ENCODE measurements around the gene TMEM120B. TPM values are rescaled to one million over a fixed set of nuclear protein-coding genes. Genes with fewer than 3 reads are reported as not detected.

TMEM120B gene
- total RNA-seq, 1 experiment from 2014 or later: 6.6 TPM

GRCh38 chr12:121811434-121812319 lies 99.1 kb downstream of the TMEM120B start:
- H3K9me3 ChIP-seq: no peaks in the 10 kb centered on the region
- peak; percentile 72 for DNase-seq
- peaks cover 76% of the 10 kb centered on the region for H3K36me3 ChIP-seq
- H3K27me3 ChIP-seq: no peaks in the 10 kb centered on the region
- H3K4me3 ChIP-seq: peak overlapping the region; percentile 23

- peaks cover 76% of the 10 kb centered on the region for H3K36me3 ChIP-seq
- no peaks in the 10 kb centered on the region for H3K27me3 ChIP-seq
- H3K9me3 ChIP-seq: no peaks in the 10 kb centered on the region
- H3K4me3 ChIP-seq: peak overlapping the region; percentile 23
- no peak for DNase-seq
These were observed 99.8 kb downstream of the TMEM120B start for GRCh38 chr12:121812320-121812871.

GRCh38 chr12:121812921-121813896 lies 100.7 kb downstream of the TMEM120B start:
- H3K9me3 ChIP-seq: no peaks in the 10 kb centered on the region
- DNase-seq: no peak
- H3K4me3 ChIP-seq: no peak overlapping the region
- peaks cover 78% of the 10 kb centered on the region for H3K36me3 ChIP-seq
- H3K27me3 ChIP-seq: no peaks in the 10 kb centered on the region

- H3K36me3 ChIP-seq: peaks cover 75% of the 10 kb centered on the region
- no peaks in the 10 kb centered on the region for H3K27me3 ChIP-seq
- no peak overlapping the region for H3K4me3 ChIP-seq
- DNase-seq: no peak
- H3K9me3 ChIP-seq: no peaks in the 10 kb centered on the region
These were observed 101.4 kb downstream of the TMEM120B start for GRCh38 chr12:121813951-121814350.

DNA sequence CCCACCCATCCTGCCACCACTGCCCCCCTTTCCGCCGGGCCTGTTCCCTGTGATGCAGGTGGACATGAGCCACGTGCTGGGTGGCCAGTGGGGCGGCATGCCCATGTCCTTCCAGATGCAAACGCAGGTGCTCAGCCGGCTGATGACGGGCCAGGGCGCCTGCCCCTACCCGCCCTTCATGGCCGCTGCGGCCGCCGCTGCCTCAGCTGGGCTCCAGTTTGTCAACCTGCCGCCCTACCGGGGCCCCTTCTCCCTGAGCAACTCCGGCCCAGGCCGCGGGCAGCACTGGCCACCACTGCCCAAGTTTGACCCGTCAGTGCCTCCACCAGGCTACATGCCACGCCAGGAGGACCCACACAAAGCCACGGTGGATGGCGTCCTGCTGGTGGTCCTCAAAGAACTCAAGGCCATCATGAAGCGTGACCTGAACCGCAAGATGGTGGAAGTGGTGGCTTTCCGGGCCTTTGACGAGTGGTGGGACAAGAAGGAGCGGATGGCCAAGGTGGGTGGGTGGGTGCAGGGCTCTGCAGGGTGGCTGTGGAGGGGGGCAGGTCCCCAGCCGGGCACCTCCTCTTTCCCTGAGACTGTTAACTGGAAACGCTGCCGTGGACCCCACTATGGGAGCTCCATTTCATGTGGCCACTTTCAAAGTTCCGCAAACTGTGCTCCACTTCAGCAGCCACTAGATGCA lies 102.0 kb downstream of the TMEM120B start:
- Histone ChIP-seq H3K36me3 (peaks cover 74% of the 10 kb centered on the region), H3K4me3 (no peak overlapping the region), H3K27me3 (no peaks in the 10 kb centered on the region), H3K9me3 (no peaks in the 10 kb centered on the region)
- no peak for DNase-seq

GRCh38 chr12:121815263-121815662 lies 102.7 kb downstream of the TMEM120B start:
- Histone ChIP-seq H3K4me3 (no peak overlapping the region), H3K36me3 (peaks cover 80% of the 10 kb centered on the region), H3K9me3 (no peaks in the 10 kb centered on the region), H3K27me3 (no peaks in the 10 kb centered on the region)
- no peak for DNase-seq

DNA sequence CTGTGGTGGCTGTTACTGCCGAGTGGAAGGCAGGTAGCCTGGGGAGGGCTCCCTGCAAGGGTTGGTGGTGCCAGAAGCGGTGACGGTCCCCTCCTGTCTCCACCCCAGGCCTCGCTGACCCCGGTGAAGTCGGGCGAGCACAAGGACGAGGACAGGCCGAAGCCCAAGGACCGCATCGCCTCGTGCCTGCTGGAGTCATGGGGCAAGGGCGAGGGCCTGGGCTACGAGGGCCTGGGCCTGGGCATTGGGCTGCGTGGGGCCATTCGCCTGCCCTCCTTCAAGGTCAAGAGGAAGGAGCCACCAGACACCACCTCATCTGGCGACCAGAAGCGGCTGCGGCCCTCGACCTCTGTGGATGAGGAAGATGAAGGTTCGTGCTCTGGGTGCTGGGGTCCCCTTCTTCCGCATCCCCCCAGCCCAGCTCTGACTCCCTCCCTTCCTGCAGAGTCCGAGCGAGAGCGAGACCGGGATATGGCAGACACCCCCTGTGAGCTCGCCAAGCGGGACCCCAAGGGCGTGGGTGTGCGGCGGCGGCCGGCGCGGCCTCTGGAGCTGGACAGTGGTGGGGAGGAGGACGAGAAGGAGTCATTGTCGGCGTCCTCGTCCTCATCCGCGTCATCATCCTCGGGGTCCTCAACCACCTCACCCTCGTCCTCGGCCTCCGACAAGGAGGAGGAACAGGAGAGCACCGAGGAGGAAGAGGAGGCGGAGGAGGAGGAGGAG lies 104.5 kb downstream of the TMEM120B start:
- no peak for DNase-seq
- H3K27me3 ChIP-seq: no peaks in the 10 kb centered on the region
- no peak overlapping the region for H3K4me3 ChIP-seq
- no peaks in the 10 kb centered on the region for H3K9me3 ChIP-seq
- peaks cover 76% of the 10 kb centered on the region for H3K36me3 ChIP-seq

GRCh38 chr12:121817648-121818043 lies 105.1 kb downstream of the TMEM120B start:
- H3K27me3 ChIP-seq: no peaks in the 10 kb centered on the region
- no peak overlapping the region for H3K4me3 ChIP-seq
- peaks cover 76% of the 10 kb centered on the region for H3K36me3 ChIP-seq
- no peak for DNase-seq
- no peaks in the 10 kb centered on the region for H3K9me3 ChIP-seq

- no peak overlapping the region for H3K4me3 ChIP-seq
- H3K36me3 ChIP-seq: peaks cover 74% of the 10 kb centered on the region
- no peaks in the 10 kb centered on the region for H3K27me3 ChIP-seq
- H3K9me3 ChIP-seq: no peaks in the 10 kb centered on the region
- DNase-seq: no peak
These were observed 106.8 kb downstream of the TMEM120B start for GRCh38 chr12:121819212-121819949.

DNA sequence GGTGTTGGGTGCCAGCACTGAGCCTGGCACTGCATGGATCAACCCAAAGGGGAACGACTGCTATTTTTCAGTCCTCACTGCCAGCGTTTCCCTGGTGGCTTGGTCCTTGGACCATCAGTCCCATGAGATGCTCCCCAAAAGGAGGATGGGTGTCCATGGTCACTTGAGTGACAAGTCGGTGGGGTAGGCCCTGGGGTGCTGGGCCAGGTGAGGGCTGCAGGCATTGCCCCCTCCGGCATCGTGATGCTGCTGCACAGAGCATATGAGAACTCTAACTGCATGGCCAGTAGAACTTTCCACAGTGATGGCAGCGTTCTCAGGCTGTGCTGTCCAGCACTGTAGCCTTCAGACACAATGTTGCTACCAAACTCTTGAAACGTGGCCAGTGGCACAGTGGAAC lies 107.5 kb downstream of the TMEM120B start:
- Histone ChIP-seq H3K4me3 (no peak overlapping the region), H3K9me3 (no peaks in the 10 kb centered on the region), H3K36me3 (peaks cover 67% of the 10 kb centered on the region), H3K27me3 (no peaks in the 10 kb centered on the region)
- no peak for DNase-seq

DNA sequence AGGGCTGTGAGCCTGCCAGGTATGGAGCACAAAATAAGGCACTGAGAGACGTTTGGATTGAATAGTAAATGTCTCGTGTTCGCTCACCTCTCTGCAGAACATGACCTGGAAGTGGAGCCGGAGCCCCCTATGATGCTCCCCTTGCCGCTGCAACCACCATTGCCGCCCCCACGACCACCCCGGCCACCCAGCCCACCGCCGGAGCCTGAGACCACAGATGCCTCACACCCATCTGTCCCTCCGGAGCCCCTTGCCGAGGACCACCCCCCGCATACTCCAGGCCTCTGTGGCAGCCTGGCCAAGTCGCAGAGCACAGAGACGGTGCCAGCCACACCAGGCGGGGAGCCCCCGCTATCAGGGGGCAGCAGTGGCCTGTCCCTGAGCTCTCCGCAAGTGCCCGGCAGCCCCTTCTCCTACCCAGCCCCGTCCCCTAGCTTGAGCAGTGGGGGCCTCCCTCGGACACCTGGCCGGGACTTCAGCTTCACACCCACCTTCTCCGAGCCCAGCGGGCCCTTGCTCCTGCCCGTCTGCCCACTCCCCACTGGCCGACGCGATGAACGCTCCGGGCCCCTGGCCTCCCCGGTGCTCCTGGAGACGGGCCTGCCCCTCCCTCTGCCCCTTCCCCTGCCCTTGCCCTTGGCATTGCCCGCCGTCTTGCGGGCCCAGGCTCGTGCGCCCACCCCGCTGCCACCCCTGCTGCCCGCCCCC lies 110.0 kb downstream of the TMEM120B start:
- no peak overlapping the region for H3K4me3 ChIP-seq
- H3K36me3 ChIP-seq: peaks cover 62% of the 10 kb centered on the region
- H3K9me3 ChIP-seq: no peaks in the 10 kb centered on the region
- no peak for DNase-seq
- H3K27me3 ChIP-seq: no peaks in the 10 kb centered on the region

DNA sequence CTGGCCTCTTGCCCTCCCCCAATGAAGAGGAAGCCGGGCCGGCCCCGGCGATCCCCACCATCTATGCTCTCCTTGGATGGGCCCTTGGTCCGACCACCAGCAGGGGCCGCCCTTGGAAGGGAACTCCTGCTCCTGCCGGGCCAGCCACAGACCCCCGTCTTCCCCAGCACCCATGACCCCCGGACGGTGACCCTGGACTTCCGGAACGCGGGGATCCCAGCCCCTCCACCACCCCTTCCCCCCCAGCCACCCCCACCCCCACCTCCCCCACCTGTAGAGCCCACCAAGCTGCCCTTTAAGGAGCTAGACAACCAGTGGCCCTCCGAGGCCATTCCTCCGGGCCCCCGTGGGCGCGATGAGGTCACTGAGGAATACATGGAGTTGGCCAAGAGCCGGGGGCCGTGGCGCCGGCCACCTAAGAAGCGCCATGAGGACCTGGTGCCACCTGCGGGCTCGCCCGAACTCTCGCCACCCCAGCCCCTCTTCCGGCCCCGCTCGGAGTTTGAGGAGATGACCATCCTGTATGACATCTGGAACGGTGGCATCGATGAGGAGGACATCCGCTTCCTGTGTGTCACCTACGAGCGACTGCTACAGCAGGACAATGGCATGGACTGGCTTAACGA lies 110.7 kb downstream of the TMEM120B start:
- DNase-seq: no peak
- Histone ChIP-seq H3K9me3 (no peaks in the 10 kb centered on the region), H3K27me3 (no peaks in the 10 kb centered on the region), H3K36me3 (peaks cover 62% of the 10 kb centered on the region), H3K4me3 (no peak overlapping the region)

DNA sequence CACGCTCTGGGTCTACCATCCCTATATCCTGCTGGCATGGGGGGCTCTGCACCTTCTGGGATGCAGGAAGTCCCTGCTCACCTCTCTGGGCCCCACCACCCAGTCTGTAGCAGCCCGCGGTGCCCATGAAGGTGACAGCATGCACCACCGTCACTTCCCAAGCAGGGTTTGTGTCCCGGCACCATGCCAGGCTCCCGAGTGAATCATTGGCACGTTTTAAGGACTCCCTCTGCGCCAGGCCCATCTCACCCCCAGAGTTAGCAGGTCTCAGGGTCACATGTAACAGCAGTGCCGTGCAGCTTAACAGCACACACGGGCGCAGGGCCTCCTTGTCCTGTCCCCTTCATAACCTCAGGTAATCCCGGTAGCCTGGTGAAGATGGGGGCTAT lies 111.2 kb downstream of the TMEM120B start:
- no peak for DNase-seq
- Histone ChIP-seq H3K9me3 (no peaks in the 10 kb centered on the region), H3K4me3 (no peak overlapping the region), H3K27me3 (no peaks in the 10 kb centered on the region), H3K36me3 (peaks cover 60% of the 10 kb centered on the region)

- Histone ChIP-seq H3K36me3 (peaks cover 56% of the 10 kb centered on the region), H3K9me3 (no peaks in the 10 kb centered on the region), H3K4me3 (no peak overlapping the region), H3K27me3 (no peaks in the 10 kb centered on the region)
- DNase-seq: no peak
These were observed 112.5 kb downstream of the TMEM120B start for GRCh38 chr12:121825041-121825523.

Data from MG63 (cell line).